Stomach smooth muscle (tissue), 2 donors: ENCODE measurements around the gene HOGA1.
"Not testable (repeated sequence)": the region's sequence is repeated elsewhere in the genome, so short reads cannot be mapped to it uniquely, and the experiment has no call there.

Experiments
- H3K27ac ChIP-seq: one replicate; pipeline ENCODE4 v1.7.0; 2013; ENCODE audit warnings: mild to moderate bottlenecking, low read length, inconsistent platforms
- H3K27me3 ChIP-seq, 2 donors: one replicate each; pipeline ENCODE4 v1.7.0; 2013; ENCODE audit warnings: low read length in 2 of 2; ENCODE audit not compliant: insufficient read depth in 2 of 2, control insufficient read depth in 1 of 2
- H3K36me3 ChIP-seq, 2 donors: one replicate each; pipeline ENCODE4 v1.7.0; 2013; ENCODE audit warnings: low read length in 2 of 2; ENCODE audit not compliant: control insufficient read depth in 2 of 2, insufficient read depth in 2 of 2
- H3K4me1 ChIP-seq: one replicate; pipeline ENCODE4 v1.7.0; 2013; ENCODE audit warnings: low read length; ENCODE audit not compliant: control insufficient read depth, insufficient read depth
- H3K4me3 ChIP-seq, 2 donors: one replicate each; pipeline ENCODE4 v1.7.0; 2013; ENCODE audit warnings: low read length in 2 of 2
- H3K9ac ChIP-seq, 2 donors: one replicate each; pipeline ENCODE4 v1.7.0; 2013; ENCODE audit warnings: low read length in 2 of 2, mild to moderate bottlenecking in 1 of 2
- H3K9me3 ChIP-seq, 2 donors: one replicate each; pipeline ENCODE4 v1.7.0; 2013; ENCODE audit warnings: low read length in 2 of 2; ENCODE audit not compliant: control insufficient read depth in 2 of 2
- donor health status: healthy.
- donor health status: Pancreatic carcinoma.

The HOGA1 gene

GRCh38 chr10:97618733-97619132 is 34.5 kb downstream of the HOGA1 start:
- Histone ChIP-seq H3K27ac (no peak overlapping the region), H3K4me3 (no peak overlapping the region), H3K4me1 (no peaks in the 10 kb centered on the region), H3K27me3 (no peaks in the 10 kb centered on the region), H3K9me3 (no peaks in the 10 kb centered on the region), H3K9ac (no peak overlapping the region), H3K36me3 (peaks cover 0 to 6% of the 10 kb centered on the region in 2 donors)

DNA sequence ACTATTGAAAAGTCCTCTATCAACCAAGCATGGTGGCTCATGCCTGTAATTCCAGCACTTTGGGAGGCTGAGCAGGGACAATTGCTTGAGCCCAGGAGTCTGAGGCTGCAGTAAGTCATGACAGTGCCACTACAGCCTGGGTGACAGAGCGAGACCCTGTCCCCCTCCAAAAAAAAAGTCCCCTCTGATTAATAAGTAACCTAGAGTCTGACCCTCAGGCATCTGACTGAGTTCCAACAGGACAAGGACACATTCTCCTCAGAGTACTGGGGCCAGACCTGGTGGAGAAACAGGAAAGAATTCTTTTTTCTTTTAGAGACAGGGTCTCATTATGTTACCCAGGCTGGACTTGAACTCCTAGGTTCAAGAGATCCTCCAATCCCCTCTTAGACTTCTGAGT is 39.1 kb downstream of the HOGA1 start:
- Histone ChIP-seq H3K9me3 (no peaks in the 10 kb centered on the region), H3K9ac (no peak overlapping the region), H3K36me3 (no peaks in the 10 kb centered on the region), H3K27me3 (no peaks in the 10 kb centered on the region), H3K4me3 (no peak overlapping the region), H3K27ac (no peak overlapping the region), H3K4me1 (no peaks in the 10 kb centered on the region)

DNA sequence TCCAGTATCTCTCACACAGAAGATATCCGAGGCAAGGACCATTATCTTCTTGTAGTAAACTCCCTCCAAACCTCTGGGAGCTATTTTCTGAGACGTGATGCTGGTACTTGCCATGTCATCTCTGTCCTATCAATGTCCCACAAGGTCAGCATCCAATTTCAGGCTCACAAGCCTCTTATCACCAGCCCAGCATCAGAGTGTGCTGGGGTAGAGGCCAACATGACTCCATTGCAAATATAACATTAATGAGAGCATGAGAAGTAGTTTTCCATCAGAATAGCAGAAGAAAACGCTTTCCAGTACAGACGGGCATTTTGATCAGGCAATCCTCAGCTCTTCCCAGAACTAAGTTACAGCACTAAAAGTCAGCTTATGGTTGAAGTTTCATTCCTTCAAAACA is 43.5 kb downstream of the HOGA1 start:
- Histone ChIP-seq H3K27ac (no peak overlapping the region), H3K4me1 (peaks cover 3% of the 10 kb centered on the region), H3K9ac (no peak overlapping the region), H3K36me3 (no peaks in the 10 kb centered on the region), H3K27me3 (no peaks in the 10 kb centered on the region), H3K9me3 (no peaks in the 10 kb centered on the region), H3K4me3 (no peak overlapping the region)

- Histone ChIP-seq H3K9ac (no peak overlapping the region), H3K27me3 (no peaks in the 10 kb centered on the region), H3K4me1 (peaks cover 6% of the 10 kb centered on the region), H3K36me3 (no peaks in the 10 kb centered on the region), H3K4me3 (no peak overlapping the region), H3K9me3 (no peaks in the 10 kb centered on the region), H3K27ac (no peak overlapping the region)
Observed at GRCh38 chr10:97628228-97628627, 44.0 kb downstream of the HOGA1 start.

DNA sequence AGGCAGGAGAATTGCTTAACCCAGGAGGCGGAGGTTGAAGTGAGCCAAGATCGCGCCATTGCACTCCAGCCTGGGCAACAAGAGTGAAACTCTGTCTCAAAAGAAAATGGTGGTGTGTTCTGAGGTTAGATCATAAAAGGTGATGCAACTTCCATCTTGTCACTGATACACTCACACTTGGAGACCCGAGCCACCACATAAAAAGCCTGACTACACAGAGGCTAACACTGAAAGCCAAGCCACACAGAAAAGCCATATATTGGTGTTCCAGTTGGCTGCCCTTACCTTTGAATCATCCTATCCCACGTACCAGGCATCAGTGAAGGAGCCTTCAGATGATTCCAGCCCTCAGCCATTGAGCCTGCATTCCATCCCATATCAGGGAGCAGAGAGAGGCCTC is 45.1 kb downstream of the HOGA1 start:
- Histone ChIP-seq H3K27me3 (no peaks in the 10 kb centered on the region), H3K4me3 (no peak overlapping the region), H3K36me3 (no peaks in the 10 kb centered on the region), H3K27ac (no peak overlapping the region), H3K4me1 (peaks cover 6% of the 10 kb centered on the region), H3K9me3 (no peaks in the 10 kb centered on the region), H3K9ac (no peak overlapping the region)

- Histone ChIP-seq H3K36me3 (no peaks in the 10 kb centered on the region), H3K4me1 (peaks cover 6% of the 10 kb centered on the region), H3K9ac (no peak overlapping the region), H3K27me3 (no peaks in the 10 kb centered on the region), H3K27ac (no peak overlapping the region), H3K9me3 (no peaks in the 10 kb centered on the region), H3K4me3 (no peak overlapping the region)
Observed at GRCh38 chr10:97631098-97631497, 46.9 kb downstream of the HOGA1 start.

GRCh38 chr10:97632949-97633884 is 49.0 kb downstream of the HOGA1 start, which contains the start of gene MORN4:
Gene MORN4, minus strand, starts transcription at chr10:97633500. Its CDS starts 13,847 bp downstream, at chr10:97619653.
- Histone ChIP-seq H3K27me3 (no peaks in the 10 kb centered on the region), H3K9ac (peak within 1 kb of the TSS; percentile 66 to 81), H3K4me3 (peak within 1 kb of the TSS; percentile 76 to 90), H3K27ac (peak within 1 kb of the TSS; percentile 18), H3K4me1 (peaks cover 6% of the 10 kb centered on the region), H3K36me3 (no peaks in the 10 kb centered on the region), H3K9me3 (no peaks in the 10 kb centered on the region)

DNA sequence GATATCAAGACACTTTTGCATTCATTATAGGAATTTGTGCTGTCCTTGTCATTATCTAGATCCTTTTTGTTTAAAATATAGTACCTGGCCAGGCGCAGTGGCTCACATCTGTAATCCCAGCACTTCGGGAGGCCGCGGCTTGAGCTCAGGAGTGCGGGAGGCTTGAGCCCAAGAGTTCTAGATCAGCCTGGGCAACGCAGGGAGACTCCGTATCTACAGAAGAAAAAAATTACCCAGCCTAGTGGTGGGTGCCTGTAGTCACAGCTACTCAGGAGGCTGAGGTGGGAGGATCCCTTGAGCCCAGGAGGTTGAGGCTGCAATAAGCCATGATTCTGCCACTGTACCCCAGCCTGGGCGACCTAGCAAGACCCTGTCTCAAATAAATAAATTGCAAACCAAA is 49.7 kb downstream of the HOGA1 start:
- Histone ChIP-seq H3K27ac (peak overlapping the region; percentile 18), H3K9ac (peak overlapping the region; percentile 64 to 66), H3K27me3 (no peaks in the 10 kb centered on the region), H3K4me3 (peak overlapping the region; percentile 76 to 90), H3K36me3 (no peaks in the 10 kb centered on the region), H3K4me1 (peaks cover 6% of the 10 kb centered on the region), H3K9me3 (no peaks in the 10 kb centered on the region)

DNA sequence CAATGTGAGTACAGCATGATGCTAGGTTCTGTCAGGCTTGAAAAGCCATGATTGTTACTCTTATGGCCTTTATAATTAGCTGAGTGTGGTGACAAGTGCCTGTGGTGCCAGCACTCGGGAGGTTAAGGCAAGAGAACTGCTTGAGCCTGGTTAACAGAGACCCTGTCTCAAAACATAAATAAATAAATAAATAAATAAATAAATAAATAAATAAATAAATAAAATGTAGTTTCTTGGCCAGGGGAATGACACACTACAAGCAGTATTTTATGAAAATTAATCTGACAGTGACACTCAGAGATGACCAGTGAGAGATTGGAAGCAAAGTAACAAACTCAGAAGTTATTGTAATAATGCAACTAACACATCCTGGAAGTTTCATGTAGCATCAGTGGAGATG is 51.4 kb downstream of the HOGA1 start:
- Histone ChIP-seq H3K27ac (no peak overlapping the region), H3K4me1 (peaks cover 6% of the 10 kb centered on the region)

DNA sequence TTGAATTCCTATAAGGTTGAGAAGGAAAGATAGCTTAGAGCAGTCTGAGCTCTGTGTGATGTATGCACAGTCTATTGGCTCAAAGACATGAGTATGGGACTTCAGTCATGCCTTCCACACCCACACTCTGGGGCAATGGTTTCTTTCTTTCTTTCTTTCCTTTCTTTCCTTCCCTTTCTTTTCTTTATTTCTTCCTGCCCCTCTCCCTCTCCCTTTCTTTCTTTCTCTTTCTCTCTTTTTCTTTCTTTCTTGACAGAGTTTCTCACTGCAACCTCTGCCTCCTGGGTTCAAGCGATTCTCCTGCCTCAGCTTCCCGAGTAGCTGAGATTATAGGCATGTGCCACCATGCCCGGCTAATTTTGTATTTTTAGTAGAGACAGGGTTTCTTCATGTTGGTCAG is 54.9 kb downstream of the HOGA1 start:
- H3K36me3 ChIP-seq, H3K27me3 ChIP-seq, H3K9ac ChIP-seq, H3K9me3 ChIP-seq, H3K27ac ChIP-seq, H3K4me3 ChIP-seq: not testable (repeated sequence)
- peaks cover 12% of the 10 kb centered on the region for H3K4me1 ChIP-seq

More for the DNA sequence above, 51.4 kb downstream of the HOGA1 start:
- Histone ChIP-seq H3K9me3 (no peaks in the 10 kb centered on the region), H3K36me3 (no peaks in the 10 kb centered on the region), H3K27me3 (no peaks in the 10 kb centered on the region), H3K9ac (no peak overlapping the region), H3K4me3 (no peak overlapping the region)
